B cell (primary cell): ENCODE results near the gene RAB31.

Experiments used
- CTCF ChIP-seq: fragments of 200-600 bp; IDR thresholded peaks from one replicate; pipeline ENCODE4 v1.8.0; 2022; ENCODE audit warnings: antibody characterized with exemption, mild to moderate bottlenecking
- EZH2 ChIP-seq: IDR thresholded peaks from 2 replicates; pipeline ENCODE4 v1.6.1; 2012; ENCODE audit warnings: borderline replicate concordance, low read depth, mild to moderate bottlenecking, moderate library complexity, low read length; ENCODE audit not compliant: insufficient read depth, poor library complexity, severe bottlenecking

GRCh38 chr18:9739516-9739915 lies 31.4 kb downstream of the RAB31 start:
- no peak for TF ChIP-seq EZH2
- TF ChIP-seq CTCF = no peak
